ENCODE data around the gene MED15.

The MED15 gene

DNA sequence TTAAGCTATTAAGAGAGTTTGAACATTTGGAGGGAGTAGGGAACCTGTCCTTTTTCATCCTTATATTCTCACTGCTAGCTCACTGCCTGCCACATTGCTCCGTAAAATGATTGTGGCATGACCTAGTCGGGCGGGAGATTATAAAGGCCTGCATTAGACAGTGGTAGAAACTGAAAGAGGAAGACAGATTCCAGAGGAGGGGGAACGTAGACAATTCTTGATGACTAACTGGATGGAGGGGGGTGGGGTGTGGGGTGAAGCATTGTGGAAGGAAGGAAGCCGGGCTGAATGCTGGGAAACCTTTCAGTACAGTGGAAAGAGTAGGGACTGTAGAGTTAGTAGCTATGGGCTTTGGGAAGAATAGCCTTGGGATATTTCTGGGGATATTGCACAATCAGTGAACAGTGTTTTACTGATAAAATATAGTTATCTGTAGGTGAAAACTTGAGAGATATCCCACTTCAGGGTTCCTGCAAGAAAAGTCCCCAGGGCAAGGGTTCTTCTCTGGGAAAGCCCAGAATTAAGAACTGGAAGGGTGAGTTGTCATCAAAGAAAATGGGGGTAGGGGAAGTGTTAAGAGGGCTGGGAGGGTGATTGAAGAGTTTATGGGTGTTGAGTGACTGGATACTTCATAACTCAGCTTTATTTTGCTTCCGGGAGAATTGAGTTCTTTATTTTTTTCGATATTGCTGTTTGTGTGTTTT lies 2.1 kb downstream of the MED15 start:
- DNase-seq (ENCODE audit: low read depth in 2 of 2) = peak; percentile 24 to 36

DNA sequence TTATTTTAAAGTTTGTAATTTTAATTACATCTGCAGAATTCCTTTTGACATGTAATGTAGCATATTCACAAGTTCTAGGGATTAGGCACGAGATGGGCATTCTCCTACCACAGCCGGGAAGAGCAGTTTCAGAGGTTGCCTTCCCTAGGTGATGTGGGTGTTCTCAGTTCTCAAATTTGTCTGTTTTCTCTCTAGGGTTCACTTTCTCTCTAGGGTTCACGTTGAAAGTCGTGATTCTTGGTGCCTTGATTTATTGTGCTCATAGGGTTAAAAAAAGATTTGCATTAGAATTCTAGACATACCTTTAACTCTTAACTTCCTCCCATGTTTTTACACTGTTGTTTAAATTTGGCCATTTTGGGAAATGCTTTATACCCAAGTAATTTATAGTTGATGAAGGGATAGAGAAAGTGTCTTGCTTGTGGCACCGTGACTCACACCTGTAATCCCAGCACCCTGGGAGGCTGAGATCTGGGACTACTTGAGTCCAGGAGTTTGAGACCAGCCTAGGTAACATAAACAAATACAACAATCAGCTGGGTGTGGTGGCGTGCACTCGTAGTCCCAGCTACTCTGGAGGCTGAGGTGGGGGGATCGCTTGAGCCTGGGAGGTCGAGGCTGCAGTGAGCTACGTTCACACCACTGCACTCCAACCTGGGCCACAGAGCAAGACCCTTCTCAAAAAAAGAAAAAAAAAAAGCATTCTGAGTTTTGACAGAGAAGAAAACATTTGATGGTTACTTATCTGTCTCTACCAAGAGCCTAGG lies 3.6 kb downstream of the MED15 start:
- no peak for DNase-seq (ENCODE audit: low read depth in 2 of 2)

DNA sequence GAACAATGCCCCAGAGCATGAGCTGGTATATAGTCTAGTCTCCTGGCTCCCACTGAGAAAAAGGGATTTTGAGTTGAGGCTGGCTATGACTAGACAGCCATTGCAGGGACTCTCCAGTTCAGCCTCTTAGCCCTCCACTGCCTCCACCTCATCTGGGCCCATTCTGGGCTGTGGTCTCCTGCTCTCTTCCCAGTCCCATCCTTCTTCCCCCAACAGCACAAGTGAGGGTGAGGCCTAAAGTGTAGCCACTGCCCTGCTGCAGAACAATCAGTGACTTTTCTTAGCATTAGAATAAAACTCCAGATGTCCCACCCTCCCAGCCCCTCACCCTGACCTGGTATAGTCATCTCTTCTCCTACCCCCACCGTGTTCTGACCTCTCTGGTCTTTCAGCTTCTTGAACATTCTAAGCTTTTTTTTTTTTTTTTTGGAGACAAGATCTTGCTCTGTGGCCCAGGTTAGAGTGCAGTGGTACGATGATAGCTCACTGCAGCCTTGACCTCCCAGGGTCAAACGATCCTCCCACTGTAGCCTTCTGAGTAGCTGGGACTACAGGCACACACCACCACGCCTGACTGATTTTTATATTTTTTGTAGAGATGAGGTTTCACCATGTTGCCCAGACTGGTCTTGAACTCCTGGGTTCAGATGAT lies 4.3 kb downstream of the MED15 start:
- DNase-seq (ENCODE audit: low read depth in 2 of 2) = no peak

DNA sequence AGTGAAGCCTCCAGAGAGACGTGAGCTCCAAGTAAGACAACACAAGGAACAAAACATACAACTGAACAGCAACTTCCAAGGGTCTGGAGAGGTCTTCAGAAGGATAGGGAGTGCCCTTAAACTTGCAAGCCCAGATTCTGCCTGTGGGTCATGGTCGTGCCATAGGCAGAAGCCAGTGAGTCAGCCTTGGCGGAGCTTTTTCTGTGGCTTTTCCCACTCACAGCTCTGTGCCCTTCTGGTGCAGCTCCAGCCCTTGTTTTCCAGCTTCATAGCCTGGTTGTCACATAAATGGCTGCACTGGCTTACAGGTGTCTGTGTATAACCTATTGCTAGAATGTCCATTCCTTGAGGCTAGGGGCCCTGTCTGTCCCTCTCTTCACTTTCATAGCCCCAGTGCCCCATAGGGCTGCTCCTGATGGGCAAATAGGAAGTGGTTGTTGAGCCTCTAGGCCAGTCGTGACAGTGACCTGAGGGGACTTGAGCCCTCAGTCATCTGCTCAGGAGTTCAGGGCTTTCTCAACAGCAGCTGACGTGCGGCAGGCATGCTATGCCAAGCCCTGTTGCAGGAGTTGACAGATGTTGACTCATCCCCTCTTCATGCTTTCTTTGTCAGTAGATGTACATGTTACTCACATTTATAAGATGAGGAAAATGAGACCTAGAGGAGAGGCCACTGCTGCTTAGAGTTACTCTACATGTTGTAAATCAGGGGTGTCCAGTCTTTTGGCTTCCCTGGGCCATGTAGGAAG lies 7.4 kb downstream of the MED15 start:
- no peak for DNase-seq (ENCODE audit: low read depth in 2 of 2)

DNA sequence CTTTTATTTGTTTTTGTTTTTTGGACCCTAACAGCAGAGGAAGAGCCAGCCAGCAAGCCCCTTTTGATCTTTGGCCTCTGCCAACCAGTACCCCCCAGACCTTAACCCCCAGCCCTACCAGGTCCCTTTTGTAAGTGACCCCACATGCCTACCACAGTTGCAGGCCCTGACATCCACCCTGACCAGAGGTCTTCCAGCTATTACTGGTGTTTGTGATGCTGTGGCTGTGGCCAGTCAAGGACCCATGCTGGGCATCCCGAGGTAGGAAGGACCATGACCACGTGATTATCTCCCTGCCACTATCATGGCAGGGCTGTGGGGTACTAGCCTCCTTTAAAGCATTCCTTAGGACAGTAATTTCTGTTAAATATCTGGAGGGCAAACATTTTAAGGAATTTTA lies 9.0 kb downstream of the MED15 start:
- DNase-seq (ENCODE audit: low read depth in 2 of 2) = no peak

DNA sequence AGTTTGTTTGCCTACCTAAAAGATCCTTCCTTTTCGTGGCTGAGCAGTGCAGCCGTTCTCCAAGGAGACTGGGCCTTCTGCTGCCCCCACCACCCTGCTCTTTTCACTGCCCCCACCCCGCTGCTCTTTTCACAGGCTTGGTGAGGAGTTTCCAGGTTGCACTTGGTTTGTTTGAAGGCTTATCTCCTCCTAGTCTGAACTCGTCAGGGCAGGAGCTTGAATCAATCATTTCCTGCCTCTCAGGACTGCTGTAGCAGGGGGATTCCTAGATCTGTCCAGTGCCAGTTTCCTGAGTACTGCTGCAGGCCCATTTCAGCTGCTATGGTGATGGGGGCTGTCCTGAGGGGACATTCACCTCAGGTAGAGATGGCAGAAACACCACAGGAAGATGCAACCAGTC lies 10.0 kb downstream of the MED15 start:
- no peak for DNase-seq (ENCODE audit: low read depth in 2 of 2)

DNA sequence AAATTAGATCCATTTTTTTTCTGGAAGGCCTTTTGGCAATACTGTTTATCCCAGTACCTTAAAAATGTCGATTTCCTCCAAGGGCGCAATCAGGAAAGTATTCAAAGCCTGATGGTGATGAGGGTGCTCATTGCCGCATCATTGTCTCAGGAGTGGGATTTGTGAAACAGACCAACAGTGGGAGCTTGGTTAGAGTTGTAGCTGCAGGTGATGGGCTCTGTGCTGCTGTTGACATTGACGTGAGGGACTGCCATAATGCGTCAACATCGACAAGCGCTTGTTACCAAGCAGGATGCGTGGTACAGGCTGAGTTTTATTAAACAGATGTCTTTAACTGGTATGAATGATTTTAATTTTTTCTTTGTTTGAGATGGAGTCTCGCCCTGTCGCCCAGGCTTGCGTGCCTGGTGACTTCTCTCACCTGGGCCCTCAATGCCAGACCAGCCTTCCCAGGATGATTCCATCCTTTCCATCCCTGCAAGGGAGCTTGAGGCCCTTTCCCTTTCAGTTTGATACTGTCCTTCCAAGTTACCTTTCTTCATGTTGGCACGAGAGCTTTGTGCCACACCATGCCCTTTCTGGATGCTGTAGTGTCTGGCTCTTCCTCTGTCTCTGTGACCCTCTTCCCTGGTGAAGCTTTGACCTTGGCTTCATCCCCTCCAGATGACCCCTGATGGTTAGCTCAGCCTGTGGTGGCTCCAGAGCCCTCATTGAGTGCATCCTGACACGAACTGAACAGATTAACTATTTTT lies 10.6 kb downstream of the MED15 start:
- no peak for DNase-seq (ENCODE audit: low read depth in 2 of 2)

DNA sequence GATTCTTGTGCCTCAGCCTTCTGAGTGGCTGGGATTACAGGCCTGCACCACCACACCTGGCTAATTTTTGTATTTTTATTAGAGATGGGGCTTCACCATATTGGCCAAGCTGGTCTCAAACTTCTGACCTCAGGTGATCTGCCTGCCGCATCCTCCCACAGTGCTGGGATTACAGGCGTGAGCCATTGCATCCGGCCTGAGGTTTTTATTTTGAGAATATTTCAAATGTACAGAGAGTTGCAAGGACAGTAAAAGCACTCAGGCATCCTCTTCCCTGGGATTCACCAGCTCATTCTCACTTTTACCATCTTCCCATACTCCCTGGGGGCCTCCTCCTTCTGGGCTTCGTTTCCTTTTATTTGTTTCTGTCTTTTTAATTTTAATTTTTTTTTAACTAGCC lies 12.1 kb downstream of the MED15 start:
- DNase-seq (ENCODE audit: low read depth in 2 of 2) = no peak

DNA sequence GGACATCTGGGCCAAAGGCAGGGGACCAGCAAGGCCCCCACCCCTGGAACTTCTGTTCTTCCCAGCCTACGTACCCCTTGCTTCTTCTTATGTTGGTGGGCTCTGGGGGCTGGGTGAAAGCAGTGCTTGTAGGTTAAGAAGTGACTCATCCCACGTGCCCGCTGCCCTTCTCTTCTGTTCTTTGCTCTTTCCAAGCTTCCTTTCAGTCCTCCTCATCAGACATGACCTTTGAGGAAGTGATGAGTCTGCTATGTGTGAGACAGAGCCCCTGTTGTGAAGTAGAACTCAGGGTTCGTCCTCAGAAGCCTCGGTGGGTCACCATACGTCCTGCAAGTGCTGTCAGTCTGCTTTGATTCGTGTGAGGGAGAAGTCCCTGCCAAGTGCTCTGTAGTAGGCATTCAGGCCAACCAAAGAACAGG lies 12.7 kb downstream of the MED15 start:
- peak in 1 of 2 donors; percentile 38 for DNase-seq (ENCODE audit: low read depth in 2 of 2)

DNA sequence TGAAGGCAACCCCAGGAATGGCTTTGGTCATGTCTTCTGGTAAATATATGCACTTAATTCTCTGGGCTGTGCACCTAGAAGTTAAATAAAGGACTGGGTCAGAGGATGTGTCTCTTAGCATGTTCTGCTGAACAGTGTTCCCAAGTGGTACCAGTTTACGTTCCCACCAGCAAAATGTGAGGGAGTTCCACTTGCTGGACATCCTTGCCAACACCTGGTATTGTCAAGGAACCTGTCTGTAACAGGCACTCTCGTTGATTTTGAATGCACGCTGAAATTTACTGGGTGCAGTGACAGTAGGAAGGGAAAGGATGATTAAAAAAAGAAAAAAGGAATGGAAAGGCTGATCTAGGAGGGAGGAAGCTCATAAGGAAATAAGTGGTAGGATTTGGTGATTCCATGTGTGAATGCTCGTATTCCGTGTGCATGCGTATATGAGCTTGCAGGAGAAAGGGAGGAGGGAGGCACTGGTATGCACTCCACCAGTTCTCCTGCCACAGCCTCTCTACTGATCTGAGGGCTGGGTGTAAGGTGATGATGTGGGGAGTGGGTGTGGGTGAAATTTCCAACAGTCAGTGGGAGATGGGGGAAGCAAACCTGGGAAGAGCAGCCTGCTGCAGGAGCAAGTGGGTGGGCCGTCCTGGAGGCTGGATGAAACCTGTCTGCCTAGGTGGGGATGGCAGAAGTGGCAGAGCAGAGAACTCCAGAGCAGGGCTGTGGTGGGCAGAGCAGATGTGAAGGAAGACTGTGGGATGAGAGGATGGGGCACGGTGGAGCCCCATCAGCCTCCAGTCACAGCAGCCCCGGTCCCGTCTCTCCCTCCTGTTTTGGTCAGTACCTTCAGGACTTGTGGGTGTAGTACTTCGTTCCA lies 15.0 kb downstream of the MED15 start:
- DNase-seq (ENCODE audit: low read depth in 2 of 2) = no peak

DNA sequence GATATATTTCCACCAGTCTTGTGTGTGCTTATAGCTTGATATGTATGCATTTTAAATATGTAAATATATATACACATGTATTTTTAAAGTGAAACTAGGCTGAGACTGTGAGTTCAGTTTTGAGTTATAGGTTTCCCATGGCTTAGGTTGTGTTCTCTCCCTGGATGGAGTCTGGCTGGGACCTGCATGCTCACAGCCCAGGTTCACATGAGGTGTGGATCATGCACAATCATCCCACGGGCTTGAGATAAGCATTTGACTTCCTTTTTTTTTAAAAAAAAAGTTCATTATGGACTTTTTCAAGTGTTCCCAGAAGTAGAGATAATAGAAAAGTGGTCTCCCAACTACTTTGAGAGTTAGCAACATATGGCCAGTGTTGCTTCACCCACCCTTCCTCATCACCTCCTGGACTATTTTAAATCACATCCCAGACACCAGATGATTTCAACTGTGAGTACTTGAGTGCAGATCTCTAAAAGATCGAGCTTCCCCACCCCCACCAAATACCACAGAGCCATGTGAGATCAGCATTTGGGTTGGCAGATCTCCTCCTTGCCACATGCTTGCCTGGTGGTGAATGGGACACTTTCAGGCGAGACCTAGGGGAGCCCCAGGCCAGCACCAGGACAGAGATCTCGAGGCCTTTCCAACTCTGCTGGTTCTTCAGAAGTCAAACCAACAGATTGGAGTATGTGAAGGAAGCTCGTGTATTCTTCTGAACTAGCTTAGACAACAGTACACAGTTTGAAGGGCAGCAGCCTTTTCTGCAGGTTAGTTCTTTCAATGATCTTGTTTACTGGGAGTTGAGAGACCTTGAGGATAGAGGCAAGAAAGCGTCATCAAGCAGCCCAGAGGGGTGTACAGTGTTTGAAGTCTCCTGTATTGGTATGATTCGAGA lies 15.9 kb downstream of the MED15 start:
- no peak for DNase-seq (ENCODE audit: low read depth in 2 of 2)

DNA sequence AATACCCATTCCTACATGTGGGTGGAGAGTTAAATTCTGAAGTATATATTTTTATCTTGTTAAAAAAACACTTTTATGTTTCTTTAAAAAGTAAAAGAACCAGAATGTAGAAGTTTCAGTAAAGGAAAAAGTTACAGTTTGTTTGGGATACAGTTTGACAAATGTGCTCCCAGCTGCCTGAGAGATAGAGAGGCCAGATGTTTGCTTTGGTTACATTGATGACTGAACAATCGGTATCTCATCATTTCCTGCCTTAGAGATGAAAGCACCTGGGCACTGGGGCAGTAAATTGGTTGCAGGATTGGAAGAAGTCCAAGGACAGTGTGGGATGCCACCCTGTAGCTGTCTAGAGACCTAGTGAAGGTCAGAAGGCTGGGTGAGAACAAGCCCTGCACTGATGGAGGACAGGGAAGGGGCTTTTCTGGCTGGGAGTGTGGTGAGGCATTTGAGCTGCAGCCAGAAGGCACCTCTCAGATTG lies 16.6 kb downstream of the MED15 start:
- no peak for DNase-seq (ENCODE audit: low read depth in 2 of 2)

DNA sequence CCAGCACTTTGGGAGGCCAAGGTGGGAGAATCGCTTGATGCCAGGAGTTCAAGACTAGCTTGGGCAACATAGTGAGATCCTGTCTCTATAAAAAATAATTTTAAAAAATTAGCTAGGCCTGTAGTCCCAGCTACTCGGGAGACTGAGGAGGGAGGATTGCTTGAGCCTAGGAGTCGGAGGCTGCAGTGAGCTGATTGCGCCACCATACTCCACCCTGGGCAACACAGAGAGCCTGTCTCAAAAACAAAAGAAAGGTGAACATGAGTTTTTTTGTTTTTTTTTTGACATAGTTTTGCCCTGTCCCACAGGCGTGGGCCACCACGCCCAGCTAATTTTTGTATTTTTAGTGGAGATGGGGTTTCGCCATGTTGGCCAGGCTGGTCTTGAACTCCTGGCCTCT lies 17.6 kb downstream of the MED15 start:
- no peak for DNase-seq (ENCODE audit: low read depth in 2 of 2)

DNA sequence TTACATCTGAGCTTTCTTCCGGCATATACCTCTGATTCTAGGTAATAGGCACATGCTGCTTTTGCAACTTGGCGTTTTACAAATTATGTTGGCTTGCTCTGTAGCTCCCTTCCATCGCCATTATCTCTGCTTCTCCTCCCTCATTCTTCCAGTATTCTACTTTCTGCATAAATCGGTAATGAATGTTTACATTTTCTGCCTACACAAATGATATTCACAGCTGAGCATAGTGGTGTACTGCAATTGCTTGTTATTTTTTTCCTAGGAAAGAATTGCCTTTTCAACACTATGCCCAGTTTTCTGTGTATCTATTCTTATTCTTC lies 18.9 kb downstream of the MED15 start:
- no peak for DNase-seq (ENCODE audit: low read depth in 2 of 2)

DNA sequence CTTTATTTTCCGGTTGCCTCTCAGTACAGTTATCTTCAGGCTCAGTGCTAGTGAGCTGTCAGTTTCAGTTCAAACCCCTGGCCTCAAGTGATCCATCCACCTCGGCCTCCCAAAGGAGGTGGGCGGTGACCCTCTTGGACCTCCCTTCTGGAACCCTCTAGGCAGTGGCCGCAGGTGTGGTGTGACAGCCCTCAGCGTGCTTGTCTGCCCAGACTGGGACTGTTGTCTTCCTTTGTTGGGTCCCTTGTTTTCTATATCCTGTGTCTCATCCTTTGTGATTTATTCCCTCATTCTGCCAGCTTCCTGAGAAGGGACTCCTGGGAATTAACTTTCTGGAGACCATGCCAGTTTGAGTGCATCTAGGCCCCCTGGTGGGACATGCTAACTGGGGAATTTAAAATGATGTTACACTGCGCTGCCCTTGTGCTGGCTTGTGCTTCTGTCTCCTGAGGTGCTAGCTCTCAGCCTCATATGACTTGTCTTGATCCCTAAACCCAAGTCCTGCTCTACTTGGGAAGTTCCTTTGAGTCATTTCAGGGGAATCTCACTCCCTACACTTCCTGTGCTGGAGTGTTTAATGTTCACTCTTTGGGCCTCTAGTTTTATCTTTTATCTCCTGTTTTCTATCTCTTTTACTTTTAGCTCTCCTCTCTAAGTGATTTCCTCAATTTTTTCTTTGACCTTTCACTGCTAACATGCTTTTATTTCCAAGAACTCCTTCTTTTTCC lies 19.4 kb downstream of the MED15 start:
- no peak for DNase-seq (ENCODE audit: low read depth in 2 of 2)

DNA sequence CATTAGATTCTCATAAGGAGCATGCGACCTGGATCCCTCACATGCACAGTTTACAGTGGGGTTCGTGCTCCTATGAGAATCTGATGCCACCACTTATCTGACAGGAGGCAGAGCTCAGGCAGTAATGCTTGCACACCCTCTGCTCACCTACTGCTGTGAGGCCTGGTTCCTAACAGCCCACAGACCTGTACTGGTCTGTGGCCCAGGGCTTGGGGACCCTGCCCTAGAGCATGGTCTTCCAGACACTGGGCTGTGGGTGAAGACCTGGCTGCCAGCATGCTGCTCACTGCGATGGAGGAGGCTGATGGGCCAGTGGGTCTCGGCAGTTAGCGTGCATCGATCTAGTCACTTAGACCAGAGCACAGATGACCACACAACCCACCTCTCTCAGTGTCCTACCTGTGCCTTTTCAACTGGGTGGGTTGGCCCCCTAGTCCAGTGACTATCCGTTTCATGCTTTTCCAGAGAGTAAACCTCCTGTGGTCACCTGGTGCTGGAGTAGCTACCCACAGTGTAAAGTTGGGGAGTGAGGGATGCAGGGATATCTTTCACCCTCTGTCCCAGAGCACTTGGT lies 21.1 kb downstream of the MED15 start:
- DNase-seq (ENCODE audit: low read depth in 2 of 2) = no peak

DNA sequence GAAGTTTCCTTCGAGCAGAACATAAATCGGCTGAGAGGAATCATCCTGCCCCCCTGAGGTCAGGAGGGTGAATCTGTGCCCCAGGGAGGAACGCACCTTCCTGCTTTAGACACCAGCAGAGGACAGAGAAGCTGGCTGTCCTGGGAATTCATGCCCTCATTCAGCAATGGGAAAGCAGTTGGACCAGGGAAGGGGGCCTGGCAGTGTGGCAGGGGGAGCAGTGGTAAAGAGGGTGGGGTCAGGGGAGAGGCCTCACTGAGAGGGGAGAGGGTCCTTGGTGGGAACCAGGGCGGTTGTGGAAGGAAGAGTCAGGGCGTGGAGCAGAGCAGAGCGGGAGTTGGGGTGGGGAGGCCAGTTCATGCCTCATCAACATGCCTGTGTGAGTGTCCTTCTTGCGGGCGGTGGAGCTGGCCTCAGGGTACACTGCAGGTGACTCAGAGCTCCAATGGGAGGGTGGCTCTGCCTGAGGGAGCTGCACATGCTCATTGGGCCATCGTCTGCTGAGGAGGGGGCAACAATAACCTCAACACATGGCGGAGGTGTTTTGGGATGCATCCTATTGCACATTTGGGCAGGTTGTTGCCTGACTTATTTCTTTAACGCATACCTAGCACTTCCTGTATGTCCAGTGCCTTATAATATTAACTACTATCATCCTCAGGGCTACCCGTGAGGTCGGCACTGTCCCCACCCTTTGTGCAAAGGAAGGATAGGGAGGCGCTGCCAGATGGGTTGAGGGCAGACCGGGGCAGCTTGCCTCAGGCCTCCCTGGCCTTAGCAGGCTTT lies 23.2 kb downstream of the MED15 start:
- no peak for DNase-seq (ENCODE audit: low read depth in 2 of 2)

DNA sequence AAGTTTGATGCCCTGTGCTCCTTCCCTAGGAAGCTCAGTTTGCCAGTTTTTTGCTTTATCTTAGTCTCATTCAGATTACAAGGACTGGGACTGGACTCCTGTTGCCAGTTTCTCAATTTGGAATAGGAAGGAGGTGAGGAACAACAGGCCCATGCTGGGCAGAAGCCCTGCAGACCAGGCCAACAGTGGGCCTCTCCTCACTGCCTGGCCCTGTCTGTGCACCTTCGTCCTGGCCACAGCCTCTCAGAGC lies 23.7 kb downstream of the MED15 start:
- DNase-seq (ENCODE audit: low read depth in 2 of 2) = no peak

Measured in activated CD8-positive, alpha-beta memory T cell treated with anti-CD3 and anti-CD28 coated beads for 4 hours (primary cell).